HepG2 (cell line): ENCODE measurements around the gene FOXN3. TPM values are rescaled to one million over a fixed set of nuclear protein-coding genes. Genes with fewer than 3 reads are reported as not detected.

Experiments used
- CENPT ChIP-seq: sonication (generic); formaldehyde crosslinking; IDR thresholded peaks from 2 replicates; pipeline ENCODE4 v1.8.0; 2022; ENCODE audit warnings: low read depth, mild to moderate bottlenecking, moderate library complexity, missing genetic modification reagents
- CHD4 ChIP-seq: fragments of 200-600 bp; sonication (generic); IDR thresholded peaks from 2 replicates; pipeline ENCODE4 v1.7.0; 2017; ENCODE audit warnings: mild to moderate bottlenecking, low read length, borderline replicate concordance
- ERF ChIP-seq: IDR thresholded peaks from 2 replicates; pipeline ENCODE4 v1.6.1; 2018; ENCODE audit warnings: missing biosample characterization, missing genetic modification reagents
- FOXK1 ChIP-seq: sonication (generic); formaldehyde crosslinking; IDR thresholded peaks from 2 replicates; pipeline ENCODE4 v1.4.0; 2020; ENCODE audit warnings: low read depth, missing genetic modification reagents, borderline replicate concordance
- HOXA3 ChIP-seq: sonication (generic); formaldehyde crosslinking; IDR thresholded peaks from 2 replicates; pipeline ENCODE4 v1.5.0; 2020; ENCODE audit warnings: missing genetic modification reagents
- IRF9 ChIP-seq: sonication (generic); formaldehyde crosslinking; IDR thresholded peaks from 2 replicates; pipeline ENCODE4 v1.8.0; 2022; ENCODE audit warnings: missing genetic modification reagents, mild to moderate bottlenecking, borderline replicate concordance
- MED1 ChIP-seq: sonication (generic); formaldehyde crosslinking; IDR thresholded peaks from 2 replicates; pipeline ENCODE4 v1.4.0; 2020; ENCODE audit warnings: missing genetic modification reagents
- RARA ChIP-seq: IDR thresholded peaks from 2 replicates; pipeline ENCODE4 v1.6.1; 2016; ENCODE audit warnings: missing genetic modification reagents, missing compliant biosample characterization
- SAP130 ChIP-seq: IDR thresholded peaks from 2 replicates; pipeline ENCODE4 v1.6.1; 2016; ENCODE audit warnings: low read depth
- ZBTB14 ChIP-seq: sonication (generic); formaldehyde crosslinking; IDR thresholded peaks from 2 replicates; pipeline ENCODE4 v1.4.0; 2020; ENCODE audit warnings: missing genetic modification reagents
- ZFP1 ChIP-seq: IDR thresholded peaks from 2 replicates; pipeline ENCODE4 v1.6.1; 2016
- ZNF256 ChIP-seq: sonication (generic); formaldehyde crosslinking; conservative IDR thresholded peaks from 2 replicates; pipeline ENCODE4 v1.4.0; 2020; ENCODE audit warnings: missing genetic modification reagents
- ZNF326 ChIP-seq: sonication (generic); formaldehyde crosslinking; IDR thresholded peaks from 2 replicates; pipeline ENCODE4 v1.4.0; 2020; ENCODE audit warnings: missing genetic modification reagents, borderline replicate concordance
- polyA plus RNA-seq, 8 experiments: library from polyadenylated mRNA; depleted of rRNA in 3 of 8; stranded (reverse) in 7 of 8; unstranded in 1 of 8; fragments of >200 nt; fragmentation: Illumina TruSeq in 4 of 8; extraction: Trizol in 4 of 8; gene quantifications; 2 replicates each; pipeline versions ENCODE4 v1.2.1 to v1.2.3, GENCODE V29; 2011 to 2016; ENCODE audit warnings: low read depth in 4 of 8, missing spikeins in 1 of 8, mixed read lengths in 1 of 8; ENCODE audit not compliant: insufficient read depth in 1 of 8
- total RNA-seq, 5 experiments: library from RNA; depleted of rRNA; stranded (reverse); fragments of >200 nt; fragmentation: Illumina TruSeq; extraction: Trizol; gene quantifications; 2 replicates each; pipeline ENCODE4 v1.2.3, GENCODE V29; 2016; ENCODE audit warnings: low read depth in 1 of 5
- TF ChIP-seq, protein P1 (sequence below): sonication (generic); formaldehyde crosslinking; IDR thresholded peaks from 2 replicates; pipeline ENCODE4 v1.5.0; 2020; ENCODE audit warnings: mild to moderate bottlenecking, missing genetic modification reagents
- TF ChIP-seq, protein P2 (sequence below): fragments of 450-650 bp; IDR thresholded peaks from 2 replicates; pipeline ENCODE4 v1.6.1; 2017
- TF ChIP-seq, protein P3 (sequence below): IDR thresholded peaks from 2 replicates; pipeline ENCODE4 v1.6.1; 2016; ENCODE audit warnings: control low read depth
- TF ChIP-seq, protein P4 (sequence below): sonication (generic); formaldehyde crosslinking; IDR thresholded peaks from 2 replicates; pipeline ENCODE4 v1.4.0; 2020; ENCODE audit warnings: mild to moderate bottlenecking, missing genetic modification reagents, borderline replicate concordance

The FOXN3 gene
- total and polyA plus RNA-seq, 2 of the 13 experiments (the other 11 are each of a cell fraction or from before 2014, with no cell fraction given), result 32.4 to 70.2 TPM

DNA sequence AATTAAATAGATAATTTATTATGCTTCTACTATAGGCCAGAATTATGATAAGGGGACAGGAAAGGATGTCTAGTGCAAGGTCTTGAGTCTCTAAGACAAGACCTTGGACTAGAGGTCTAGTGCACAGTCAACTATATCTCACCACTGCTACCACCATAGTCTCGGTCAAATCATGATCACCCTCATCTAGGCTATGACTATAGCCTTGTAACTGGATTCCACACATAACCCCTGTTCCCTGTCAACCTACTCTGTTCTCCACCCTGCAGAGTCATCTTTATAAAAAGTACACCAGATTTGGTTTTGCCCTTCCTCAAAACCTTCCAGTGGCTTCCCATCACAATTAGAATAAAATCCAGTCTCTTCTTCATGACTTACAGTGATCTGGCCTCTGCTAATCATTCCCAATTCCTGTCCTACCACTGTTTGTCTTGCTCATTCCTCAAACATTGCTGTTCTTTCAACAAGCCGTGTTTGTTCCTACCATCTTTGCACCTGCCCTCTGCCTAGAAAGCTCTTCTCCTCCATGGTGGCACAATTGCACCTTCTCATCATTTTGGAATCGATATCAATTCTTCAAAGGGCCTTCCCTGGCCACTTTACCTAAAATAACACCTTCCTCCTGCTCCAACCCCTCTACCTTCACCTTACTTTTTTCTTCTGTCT lies 169.4 kb downstream of the FOXN3 start (continued):
- TF ChIP-seq CENPT (CRISPR knock-in tag), result no peak
- TF ChIP-seq IRF9 (CRISPR knock-in tag), result no peak
- peak; percentile 42; the same call in 1 of the 2 replicates for TF ChIP-seq HOXA3 (CRISPR knock-in tag)
- TF ChIP-seq ERF (CRISPR knock-in tag), result no peak
- TF ChIP-seq, protein P1, sequence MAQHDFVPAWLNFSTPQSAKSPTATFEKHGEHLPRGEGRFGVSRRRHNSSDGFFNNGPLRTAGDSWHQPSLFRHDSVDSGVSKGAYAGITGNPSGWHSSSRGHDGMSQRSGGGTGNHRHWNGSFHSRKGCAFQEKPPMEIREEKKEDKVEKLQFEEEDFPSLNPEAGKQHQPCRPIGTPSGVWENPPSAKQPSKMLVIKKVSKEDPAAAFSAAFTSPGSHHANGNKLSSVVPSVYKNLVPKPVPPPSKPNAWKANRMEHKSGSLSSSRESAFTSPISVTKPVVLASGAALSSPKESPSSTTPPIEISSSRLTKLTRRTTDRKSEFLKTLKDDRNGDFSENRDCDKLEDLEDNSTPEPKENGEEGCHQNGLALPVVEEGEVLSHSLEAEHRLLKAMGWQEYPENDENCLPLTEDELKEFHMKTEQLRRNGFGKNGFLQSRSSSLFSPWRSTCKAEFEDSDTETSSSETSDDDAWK (CRISPR knock-in tag), result no peak
- TF ChIP-seq, protein P2, sequence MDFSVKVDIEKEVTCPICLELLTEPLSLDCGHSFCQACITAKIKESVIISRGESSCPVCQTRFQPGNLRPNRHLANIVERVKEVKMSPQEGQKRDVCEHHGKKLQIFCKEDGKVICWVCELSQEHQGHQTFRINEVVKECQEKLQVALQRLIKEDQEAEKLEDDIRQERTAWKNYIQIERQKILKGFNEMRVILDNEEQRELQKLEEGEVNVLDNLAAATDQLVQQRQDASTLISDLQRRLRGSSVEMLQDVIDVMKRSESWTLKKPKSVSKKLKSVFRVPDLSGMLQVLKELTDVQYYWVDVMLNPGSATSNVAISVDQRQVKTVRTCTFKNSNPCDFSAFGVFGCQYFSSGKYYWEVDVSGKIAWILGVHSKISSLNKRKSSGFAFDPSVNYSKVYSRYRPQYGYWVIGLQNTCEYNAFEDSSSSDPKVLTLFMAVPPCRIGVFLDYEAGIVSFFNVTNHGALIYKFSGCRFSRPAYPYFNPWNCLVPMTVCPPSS, result no peak
- peak; percentile 34; the same call in 1 of the 2 replicates for TF ChIP-seq SAP130 (CRISPR knock-in tag)
- peak; percentile 44 for TF ChIP-seq MED1 (CRISPR knock-in tag)
- TF ChIP-seq ZFP1 (CRISPR knock-in tag), result 0 out of 2 replicates have a peak, but pooled peaks have one; percentile 28
- no peak for TF ChIP-seq ZBTB14 (CRISPR knock-in tag)
- TF ChIP-seq, protein P3, sequence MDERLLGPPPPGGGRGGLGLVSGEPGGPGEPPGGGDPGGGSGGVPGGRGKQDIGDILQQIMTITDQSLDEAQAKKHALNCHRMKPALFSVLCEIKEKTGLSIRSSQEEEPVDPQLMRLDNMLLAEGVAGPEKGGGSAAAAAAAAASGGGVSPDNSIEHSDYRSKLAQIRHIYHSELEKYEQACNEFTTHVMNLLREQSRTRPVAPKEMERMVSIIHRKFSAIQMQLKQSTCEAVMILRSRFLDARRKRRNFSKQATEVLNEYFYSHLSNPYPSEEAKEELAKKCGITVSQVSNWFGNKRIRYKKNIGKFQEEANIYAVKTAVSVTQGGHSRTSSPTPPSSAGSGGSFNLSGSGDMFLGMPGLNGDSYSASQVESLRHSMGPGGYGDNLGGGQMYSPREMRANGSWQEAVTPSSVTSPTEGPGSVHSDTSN (CRISPR knock-in tag), result no peak
- TF ChIP-seq RARA (CRISPR knock-in tag), result peak; percentile 80
- TF ChIP-seq ZNF326 (CRISPR knock-in tag), result no peak
- TF ChIP-seq CHD4, result peak; percentile 48; the same call in 1 of the 2 replicates
- no peak for TF ChIP-seq ZNF256 (CRISPR knock-in tag)
- TF ChIP-seq, protein P4, sequence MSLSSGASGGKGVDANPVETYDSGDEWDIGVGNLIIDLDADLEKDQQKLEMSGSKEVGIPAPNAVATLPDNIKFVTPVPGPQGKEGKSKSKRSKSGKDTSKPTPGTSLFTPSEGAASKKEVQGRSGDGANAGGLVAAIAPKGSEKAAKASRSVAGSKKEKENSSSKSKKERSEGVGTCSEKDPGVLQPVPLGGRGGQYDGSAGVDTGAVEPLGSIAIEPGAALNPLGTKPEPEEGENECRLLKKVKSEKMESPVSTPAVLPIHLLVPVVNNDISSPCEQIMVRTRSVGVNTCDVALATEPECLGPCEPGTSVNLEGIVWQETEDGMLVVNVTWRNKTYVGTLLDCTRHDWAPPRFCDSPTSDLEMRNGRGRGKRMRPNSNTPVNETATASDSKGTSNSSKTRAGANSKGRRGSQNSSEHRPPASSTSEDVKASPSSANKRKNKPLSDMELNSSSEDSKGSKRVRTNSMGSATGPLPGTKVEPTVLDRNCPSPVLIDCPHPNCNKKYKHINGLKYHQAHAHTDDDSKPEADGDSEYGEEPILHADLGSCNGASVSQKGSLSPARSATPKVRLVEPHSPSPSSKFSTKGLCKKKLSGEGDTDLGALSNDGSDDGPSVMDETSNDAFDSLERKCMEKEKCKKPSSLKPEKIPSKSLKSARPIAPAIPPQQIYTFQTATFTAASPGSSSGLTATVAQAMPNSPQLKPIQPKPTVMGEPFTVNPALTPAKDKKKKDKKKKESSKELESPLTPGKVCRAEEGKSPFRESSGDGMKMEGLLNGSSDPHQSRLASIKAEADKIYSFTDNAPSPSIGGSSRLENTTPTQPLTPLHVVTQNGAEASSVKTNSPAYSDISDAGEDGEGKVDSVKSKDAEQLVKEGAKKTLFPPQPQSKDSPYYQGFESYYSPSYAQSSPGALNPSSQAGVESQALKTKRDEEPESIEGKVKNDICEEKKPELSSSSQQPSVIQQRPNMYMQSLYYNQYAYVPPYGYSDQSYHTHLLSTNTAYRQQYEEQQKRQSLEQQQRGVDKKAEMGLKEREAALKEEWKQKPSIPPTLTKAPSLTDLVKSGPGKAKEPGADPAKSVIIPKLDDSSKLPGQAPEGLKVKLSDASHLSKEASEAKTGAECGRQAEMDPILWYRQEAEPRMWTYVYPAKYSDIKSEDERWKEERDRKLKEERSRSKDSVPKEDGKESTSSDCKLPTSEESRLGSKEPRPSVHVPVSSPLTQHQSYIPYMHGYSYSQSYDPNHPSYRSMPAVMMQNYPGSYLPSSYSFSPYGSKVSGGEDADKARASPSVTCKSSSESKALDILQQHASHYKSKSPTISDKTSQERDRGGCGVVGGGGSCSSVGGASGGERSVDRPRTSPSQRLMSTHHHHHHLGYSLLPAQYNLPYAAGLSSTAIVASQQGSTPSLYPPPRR (CRISPR knock-in tag), result peak; percentile 80; the same call in 1 of the 2 replicates
- peak; percentile 26; the same call in 1 of the 2 replicates for TF ChIP-seq FOXK1 (CRISPR knock-in tag)
